ENCODE results near the gene ZNF638.

DNA sequence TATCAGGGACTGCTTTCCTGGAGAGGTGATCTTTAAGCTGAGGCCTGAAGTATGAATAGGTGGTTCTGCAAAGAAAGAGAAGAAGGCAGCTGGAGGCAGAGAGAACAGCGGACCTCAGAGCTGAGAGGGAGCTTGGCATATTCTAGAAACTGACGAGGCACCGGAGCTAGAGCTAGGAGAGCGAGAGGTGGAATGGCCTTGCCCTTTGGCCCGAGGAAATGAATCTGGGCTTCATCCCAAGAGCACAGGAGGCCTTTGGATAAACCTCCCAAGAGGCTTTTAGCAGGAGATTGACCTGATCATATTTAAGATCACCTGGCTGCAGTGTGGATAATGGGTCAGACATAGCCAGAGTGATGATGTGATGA, 129.7 kb downstream of the ZNF638 start:
- TF ChIP-seq, protein P1, sequence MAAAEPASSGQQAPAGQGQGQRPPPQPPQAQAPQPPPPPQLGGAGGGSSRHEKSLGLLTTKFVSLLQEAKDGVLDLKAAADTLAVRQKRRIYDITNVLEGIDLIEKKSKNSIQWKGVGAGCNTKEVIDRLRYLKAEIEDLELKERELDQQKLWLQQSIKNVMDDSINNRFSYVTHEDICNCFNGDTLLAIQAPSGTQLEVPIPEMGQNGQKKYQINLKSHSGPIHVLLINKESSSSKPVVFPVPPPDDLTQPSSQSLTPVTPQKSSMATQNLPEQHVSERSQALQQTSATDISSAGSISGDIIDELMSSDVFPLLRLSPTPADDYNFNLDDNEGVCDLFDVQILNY (CRISPR knock-in tag; IDR thresholded peaks at IDR 0.05) = no peak
- TF ChIP-seq CTCF (IDR thresholded peaks at IDR 0.05) (no peak), ETV6 (CRISPR knock-in tag; IDR thresholded peaks at IDR 0.05) (no peak), JUN (CRISPR knock-in tag; IDR thresholded peaks at IDR 0.05) (no peak)
- TF ChIP-seq, protein P2, sequence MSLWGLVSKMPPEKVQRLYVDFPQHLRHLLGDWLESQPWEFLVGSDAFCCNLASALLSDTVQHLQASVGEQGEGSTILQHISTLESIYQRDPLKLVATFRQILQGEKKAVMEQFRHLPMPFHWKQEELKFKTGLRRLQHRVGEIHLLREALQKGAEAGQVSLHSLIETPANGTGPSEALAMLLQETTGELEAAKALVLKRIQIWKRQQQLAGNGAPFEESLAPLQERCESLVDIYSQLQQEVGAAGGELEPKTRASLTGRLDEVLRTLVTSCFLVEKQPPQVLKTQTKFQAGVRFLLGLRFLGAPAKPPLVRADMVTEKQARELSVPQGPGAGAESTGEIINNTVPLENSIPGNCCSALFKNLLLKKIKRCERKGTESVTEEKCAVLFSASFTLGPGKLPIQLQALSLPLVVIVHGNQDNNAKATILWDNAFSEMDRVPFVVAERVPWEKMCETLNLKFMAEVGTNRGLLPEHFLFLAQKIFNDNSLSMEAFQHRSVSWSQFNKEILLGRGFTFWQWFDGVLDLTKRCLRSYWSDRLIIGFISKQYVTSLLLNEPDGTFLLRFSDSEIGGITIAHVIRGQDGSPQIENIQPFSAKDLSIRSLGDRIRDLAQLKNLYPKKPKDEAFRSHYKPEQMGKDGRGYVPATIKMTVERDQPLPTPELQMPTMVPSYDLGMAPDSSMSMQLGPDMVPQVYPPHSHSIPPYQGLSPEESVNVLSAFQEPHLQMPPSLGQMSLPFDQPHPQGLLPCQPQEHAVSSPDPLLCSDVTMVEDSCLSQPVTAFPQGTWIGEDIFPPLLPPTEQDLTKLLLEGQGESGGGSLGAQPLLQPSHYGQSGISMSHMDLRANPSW (CRISPR knock-in tag; conservative IDR thresholded peaks at IDR 0.05; ENCODE audit: low read depth) = no peak
